Thoracic aorta (tissue), 2 donors: ENCODE data around the gene PLEKHN1. TPM values are rescaled to one million over a fixed set of nuclear protein-coding genes. Genes with fewer than 3 reads are reported as not detected.

Experiments
- ATAC-seq: fragments of 150-250 bp; one replicate; pipeline ENCODE4 v1.8.0; 2017; ENCODE audit warnings: low read depth; ENCODE audit not compliant: insufficient number of reproducible peaks, low FRiP score
- DNase-seq: peaks from one replicate; pipeline ENCODE4 v3.0.0-alpha.2; 2020; ENCODE audit warnings: low spot score
- H3K27ac ChIP-seq, 2 donors: fragments of 200-600 bp; sonication (generic); 1 replicate in 1 of 2; 2 replicates in 1 of 2; pipeline ENCODE4 v1.5.1; 2016; ENCODE audit warnings: mild to moderate bottlenecking in 2 of 2, moderate library complexity in 2 of 2
- H3K27me3 ChIP-seq: fragments of 200-600 bp; sonication (generic); replicated peaks from 2 replicates; pipeline ENCODE4 v1.6.0; 2016; ENCODE audit warnings: mild to moderate bottlenecking; ENCODE audit not compliant: insufficient read depth
- H3K36me3 ChIP-seq: fragments of 200-600 bp; sonication (generic); one replicate; pipeline ENCODE4 v1.5.1; 2016
- H3K4me1 ChIP-seq, 2 donors: fragments of 200-600 bp; sonication (generic); 1 replicate in 1 of 2; 2 replicates in 1 of 2; pipeline versions ENCODE4 v1.5.1 to v1.6.0; 2016; ENCODE audit warnings: low read depth in 2 of 2, mild to moderate bottlenecking in 1 of 2; ENCODE audit not compliant: control insufficient read depth in 1 of 2
- H3K4me3 ChIP-seq: fragments of 200-600 bp; sonication (generic); 2 replicates; pipeline ENCODE4 v1.5.1; 2016; ENCODE audit warnings: mild to moderate bottlenecking
- H3K9me3 ChIP-seq: fragments of 200-600 bp; sonication (generic); 2 replicates; pipeline ENCODE4 v1.5.1; 2016
- total RNA-seq, 2 donors: library from RNA; depleted of rRNA; stranded (reverse); fragments of >200 nt; gene quantifications; one replicate each; pipeline versions ENCODE4 v1.1.0 to v1.2.3, GENCODE V29; 2016
- TF ChIP-seq, protein P1 (sequence below): fragments of 200-600 bp; sonication (generic); IDR thresholded peaks from one replicate; pipeline ENCODE4 v1.5.1; 2019; ENCODE audit warnings: antibody characterized with exemption

The PLEKHN1 gene
- total RNA-seq, 2 donors from 2014 or later: 0.27 TPM; not detected in 1

DNA sequence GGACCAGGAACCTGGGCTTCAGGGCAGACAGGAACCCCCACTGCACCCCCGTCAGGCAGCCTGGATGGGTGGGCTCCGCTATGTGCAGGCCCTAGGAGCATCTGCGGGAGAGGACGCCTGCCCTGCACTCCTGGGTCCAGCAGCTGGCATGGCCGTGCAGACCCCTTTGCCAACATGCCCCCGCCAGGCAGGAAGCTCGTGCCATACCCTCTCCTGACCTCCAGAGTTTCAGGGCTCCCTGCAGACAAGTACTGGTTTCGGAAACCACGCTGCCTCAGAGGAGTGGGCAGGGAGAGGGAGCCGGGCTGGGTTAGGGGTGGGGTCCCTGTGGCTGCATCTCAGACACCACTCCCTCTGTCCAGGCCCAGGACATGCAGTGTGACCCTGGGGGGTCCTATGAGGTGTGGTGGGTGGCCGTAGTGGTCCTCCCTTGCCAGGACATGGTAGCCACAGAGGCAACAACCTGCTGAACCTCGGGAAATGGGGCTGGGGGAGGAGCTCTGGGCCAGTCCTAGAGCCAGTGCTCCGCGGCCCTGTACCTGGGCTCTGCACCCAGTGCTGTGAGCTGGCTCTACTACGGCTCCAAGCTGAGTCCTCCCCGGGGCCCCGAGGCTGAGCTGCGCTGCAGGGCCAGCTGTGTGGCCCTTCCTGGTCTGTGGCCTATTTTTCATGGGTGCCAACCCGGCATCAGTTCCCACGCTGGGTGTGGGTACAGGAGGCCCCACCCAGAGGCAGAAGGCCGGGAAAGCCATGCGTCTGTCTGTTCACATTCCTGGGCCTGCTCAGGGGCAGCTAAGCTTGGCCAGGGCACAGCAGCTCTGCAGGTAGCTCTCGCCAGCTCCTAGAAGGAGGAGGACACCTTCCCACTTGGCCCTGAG lies 1.4 kb downstream of the PLEKHN1 start:
- H3K9me3 ChIP-seq: no peaks in the 10 kb centered on the region
- TF ChIP-seq, protein P1, sequence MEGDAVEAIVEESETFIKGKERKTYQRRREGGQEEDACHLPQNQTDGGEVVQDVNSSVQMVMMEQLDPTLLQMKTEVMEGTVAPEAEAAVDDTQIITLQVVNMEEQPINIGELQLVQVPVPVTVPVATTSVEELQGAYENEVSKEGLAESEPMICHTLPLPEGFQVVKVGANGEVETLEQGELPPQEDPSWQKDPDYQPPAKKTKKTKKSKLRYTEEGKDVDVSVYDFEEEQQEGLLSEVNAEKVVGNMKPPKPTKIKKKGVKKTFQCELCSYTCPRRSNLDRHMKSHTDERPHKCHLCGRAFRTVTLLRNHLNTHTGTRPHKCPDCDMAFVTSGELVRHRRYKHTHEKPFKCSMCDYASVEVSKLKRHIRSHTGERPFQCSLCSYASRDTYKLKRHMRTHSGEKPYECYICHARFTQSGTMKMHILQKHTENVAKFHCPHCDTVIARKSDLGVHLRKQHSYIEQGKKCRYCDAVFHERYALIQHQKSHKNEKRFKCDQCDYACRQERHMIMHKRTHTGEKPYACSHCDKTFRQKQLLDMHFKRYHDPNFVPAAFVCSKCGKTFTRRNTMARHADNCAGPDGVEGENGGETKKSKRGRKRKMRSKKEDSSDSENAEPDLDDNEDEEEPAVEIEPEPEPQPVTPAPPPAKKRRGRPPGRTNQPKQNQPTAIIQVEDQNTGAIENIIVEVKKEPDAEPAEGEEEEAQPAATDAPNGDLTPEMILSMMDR: no peak
- H3K27me3 ChIP-seq: peaks cover 5% of the 10 kb centered on the region
- no peak overlapping the region for H3K27ac ChIP-seq
- peaks cover 6 to 9% of the 10 kb centered on the region in 2 donors for H3K4me1 ChIP-seq
- DNase-seq (no peak), ATAC-seq (no peak)
- no peaks in the 10 kb centered on the region for H3K36me3 ChIP-seq
- H3K4me3 ChIP-seq: peak overlapping the region; percentile 92

DNA sequence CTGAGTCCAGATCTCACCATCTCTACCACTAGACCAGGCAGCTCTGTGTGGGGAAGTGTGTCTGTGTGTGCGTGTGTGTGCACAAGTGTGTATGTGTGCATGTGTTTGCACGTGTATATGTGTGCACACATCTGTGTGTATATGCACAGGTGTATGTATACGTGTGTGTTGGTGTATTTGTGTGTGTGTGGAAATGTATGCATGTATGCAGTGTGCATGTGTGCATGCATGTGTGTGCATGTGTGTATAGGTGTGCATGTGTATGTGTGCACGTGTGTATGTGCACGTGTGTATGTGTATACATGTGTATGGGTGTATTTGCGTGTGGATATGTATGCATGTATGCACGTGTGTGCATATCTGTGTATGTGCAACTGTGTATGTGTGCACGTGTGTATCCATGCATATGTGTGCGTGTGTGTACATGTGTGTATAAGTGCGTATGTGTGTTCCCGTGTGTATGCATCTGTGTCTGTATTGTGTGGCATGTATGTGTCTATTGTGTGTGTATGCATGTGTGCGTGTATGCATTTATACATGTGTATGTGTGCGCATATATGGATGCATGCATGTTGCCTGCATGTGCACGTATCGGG lies 3.1 kb downstream of the PLEKHN1 start:
- DNase-seq (no peak), ATAC-seq (no peak)
- no peak overlapping the region for H3K4me3 ChIP-seq
- no peaks in the 10 kb centered on the region for H3K9me3 ChIP-seq
- H3K4me1 ChIP-seq: peaks cover 6 to 9% of the 10 kb centered on the region in 2 donors
- no peak overlapping the region for H3K27ac ChIP-seq
- TF ChIP-seq, protein P1: no peak
- no peaks in the 10 kb centered on the region for H3K36me3 ChIP-seq
- peaks cover 5% of the 10 kb centered on the region for H3K27me3 ChIP-seq

DNA sequence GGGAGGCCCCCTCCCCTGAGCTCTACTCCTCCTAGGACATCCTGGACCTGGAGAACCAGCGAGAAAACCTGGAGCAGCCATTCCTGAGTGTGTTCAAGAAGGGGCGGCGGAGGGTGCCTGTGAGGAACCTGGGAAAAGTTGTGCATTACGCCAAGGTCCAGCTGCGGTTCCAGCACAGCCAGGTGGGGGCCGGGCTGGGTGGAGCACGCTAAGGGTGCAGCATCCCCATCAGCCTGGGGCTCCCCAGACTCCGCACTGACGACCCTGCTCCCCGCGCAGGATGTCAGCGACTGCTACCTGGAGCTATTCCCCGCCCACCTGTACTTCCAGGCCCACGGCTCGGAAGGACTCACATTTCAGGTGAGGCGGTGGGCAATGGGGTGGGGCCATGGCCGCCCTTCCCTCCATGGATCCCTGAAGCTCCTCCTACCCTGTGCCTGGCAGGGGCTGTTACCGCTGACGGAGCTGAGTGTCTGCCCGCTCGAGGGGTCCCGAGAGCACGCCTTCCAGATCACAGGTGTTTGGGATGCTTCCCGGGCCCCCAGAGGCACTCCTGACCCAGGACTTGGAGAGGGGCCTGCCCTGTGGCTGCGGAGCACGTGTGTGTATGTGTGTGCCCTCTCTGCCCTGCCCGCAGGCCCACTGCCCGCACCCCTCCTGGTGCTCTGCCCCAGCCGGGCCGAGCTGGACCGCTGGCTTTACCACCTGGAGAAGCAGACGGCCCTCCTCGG lies 4.1 kb downstream of the PLEKHN1 start:
- DNase-seq (no peak), ATAC-seq (no peak)
- no peak overlapping the region for H3K27ac ChIP-seq
- TF ChIP-seq, protein P1: no peak
- no peak overlapping the region for H3K4me3 ChIP-seq
- H3K36me3 ChIP-seq: no peaks in the 10 kb centered on the region
- H3K9me3 ChIP-seq: no peaks in the 10 kb centered on the region
- peaks cover 5% of the 10 kb centered on the region for H3K27me3 ChIP-seq
- peaks cover 6 to 9% of the 10 kb centered on the region in 2 donors for H3K4me1 ChIP-seq

DNA sequence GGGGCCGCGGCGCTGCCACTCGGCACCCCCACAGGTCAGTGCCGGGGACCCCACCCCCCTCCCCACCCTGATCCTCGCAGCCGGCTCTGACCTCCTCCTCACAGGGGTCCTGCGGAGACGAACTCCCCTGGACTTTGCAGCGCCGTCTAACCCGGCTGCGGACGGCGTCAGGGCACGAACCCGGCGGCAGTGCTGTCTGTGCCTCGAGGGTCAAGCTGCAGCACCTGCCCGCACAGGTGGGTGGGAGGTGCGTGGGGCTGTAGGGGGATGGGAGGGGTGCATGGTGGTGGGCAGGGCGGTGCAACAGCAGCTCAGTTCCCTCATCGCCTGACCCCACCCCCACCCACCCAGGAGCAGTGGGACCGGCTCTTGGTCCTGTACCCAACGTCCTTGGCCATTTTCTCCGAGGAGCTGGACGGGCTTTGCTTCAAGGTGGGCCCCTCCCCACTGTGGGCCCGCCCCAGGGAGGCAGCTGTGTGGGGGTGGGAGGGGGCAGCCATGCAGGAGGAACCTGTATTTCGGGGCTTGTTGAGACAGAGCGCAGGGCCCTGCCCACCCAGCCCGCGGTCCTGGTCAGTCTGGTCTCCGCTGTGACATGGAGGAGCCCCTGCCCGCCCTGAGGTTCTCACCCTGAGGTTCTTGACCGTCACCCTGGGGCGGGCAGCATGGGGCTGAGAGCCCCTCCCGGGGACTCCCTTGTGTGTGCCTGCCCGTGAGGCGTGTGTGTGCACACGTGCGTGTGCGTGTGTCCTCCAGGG lies 4.9 kb downstream of the PLEKHN1 start:
- no peak overlapping the region for H3K27ac ChIP-seq
- H3K36me3 ChIP-seq: no peaks in the 10 kb centered on the region
- peaks cover 5% of the 10 kb centered on the region for H3K27me3 ChIP-seq
- no peaks in the 10 kb centered on the region for H3K9me3 ChIP-seq
- no peak for ATAC-seq
- peaks cover 4 to 9% of the 10 kb centered on the region in 2 donors for H3K4me1 ChIP-seq
- TF ChIP-seq, protein P1: no peak
- DNase-seq: no peak
- H3K4me3 ChIP-seq: no peak overlapping the region
